NCI-H510A (cell line): ENCODE data around the gene SLC38A10.
A peak's percentile ranks its signal among the peaks of the same experiment; 100 is the strongest.

Experiments
- DNase-seq: peaks from one replicate; lab custom pipeline; 2025; lab: John Stamatoyannopoulos, UW

Gene SLC38A10

GRCh38 chr17:81298991-81299738, 4.1 kb upstream of the SLC38A10 start:
- no peak for DNase-seq

DNA sequence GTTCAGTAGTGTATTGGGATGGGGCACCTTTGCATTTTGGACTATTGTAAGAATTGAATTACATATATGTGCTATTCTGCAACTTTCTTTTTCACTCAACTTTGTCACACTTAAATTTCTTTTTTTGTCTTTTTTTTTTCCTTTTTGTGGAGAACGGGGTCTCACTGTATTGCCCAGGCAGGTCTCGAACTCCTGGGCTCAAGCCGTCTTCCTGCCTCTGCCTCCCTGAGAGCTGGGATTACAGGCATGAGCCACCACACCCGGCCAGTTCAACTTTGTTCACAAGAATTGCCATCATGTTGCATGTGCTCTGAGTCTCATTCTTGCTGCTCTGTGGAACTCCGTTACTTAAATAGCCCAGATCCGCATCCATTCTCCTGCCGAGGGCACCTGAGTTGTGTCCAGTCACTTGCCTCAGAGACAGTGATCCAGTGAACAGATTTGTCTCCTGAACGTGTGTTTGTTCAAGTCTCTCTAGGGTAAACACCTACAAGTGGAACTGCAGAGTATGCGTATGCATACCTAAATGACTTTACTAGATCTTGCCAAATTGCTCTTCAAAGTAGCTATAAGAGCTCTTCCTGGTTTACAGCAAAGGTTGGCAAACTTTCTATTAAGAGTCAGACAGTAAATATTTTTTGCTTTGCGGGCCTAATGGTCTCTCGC, 3.4 kb upstream of the SLC38A10 start:
- DNase-seq = no peak

DNA sequence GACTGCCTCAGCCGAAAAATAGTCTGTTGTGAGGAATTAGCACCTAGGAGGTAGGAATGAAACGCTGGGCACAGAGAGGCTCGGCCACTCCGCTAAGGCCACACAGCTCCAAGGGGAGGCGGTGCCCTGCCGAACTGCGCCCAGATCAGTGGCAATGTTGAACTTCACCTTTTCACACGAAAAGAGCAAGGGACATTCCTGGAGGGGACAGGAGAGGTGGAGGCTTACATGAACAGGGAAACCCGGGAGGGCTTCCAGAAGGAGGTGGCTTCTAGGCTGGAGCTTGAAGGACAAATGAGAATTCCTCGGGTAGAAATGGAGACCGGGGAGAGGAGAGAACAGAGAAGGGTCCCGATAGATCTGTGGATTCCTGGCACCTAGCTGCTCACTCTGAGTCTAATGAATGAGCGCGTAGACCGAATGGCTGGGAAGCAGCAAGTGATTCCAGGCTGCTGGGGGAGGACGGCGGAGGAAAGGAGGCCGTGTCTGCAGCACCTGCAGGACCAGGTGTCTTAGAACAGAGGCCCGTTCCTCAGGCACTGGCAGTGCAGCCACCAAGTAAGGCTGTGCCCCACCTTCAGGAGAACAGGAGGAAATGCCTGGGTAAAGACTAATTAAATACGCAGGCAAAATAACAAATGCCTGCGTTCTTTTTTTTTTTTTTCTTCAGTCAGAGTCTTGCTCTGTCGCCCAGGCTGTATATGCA, 722 bp upstream of the SLC38A10 start:
- DNase-seq = peak; percentile 50

DNA sequence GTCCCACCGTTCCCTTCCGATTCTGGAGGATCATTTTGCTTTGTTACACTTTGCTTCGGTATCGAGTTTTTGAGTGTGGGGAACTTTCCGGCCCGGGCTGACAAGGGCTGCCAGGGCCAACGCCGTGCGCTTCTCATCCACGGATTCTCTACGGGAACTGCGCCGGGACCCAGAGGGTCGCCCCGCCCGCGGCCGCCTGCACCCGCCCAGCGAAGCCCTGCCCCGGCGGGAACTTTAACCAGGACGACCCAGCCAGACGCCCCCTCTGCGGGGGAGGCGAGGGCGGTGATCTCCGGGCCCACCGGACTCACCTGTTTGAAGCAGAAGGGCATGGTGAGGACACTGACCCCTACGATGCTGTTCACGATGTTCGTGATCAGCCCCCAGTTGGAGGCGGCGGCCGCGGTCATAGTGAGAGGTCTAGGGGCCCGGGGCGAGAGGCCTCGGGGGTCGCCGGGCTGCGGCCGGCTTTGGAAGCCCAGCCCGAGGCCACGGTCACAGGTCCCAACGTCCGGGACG, 536 bp downstream of the SLC38A10 start:
- DNase-seq = no peak

DNA sequence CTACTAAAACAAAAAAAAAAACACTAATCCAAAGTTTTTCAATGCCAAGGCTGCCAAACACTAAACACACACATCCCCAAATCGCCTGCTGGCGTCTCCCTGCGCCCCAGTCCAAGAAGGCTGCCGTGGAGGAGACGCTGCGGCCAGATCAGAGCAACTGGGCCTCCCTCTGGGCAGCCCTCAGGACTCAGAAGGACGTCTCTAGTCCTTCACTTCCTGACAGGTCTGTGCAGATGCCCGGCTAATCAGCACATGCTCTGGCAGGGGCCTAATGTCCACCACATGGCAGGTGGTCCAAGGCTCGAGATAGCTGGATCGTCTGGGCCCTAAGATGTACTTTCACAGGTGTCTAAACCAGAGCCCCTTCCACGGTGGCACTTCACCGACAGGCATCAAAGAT, 2.7 kb downstream of the SLC38A10 start:
- DNase-seq = no peak

- peak; percentile 43 for DNase-seq
These were observed 3.4 kb downstream of the SLC38A10 start for GRCh38 chr17:81291662-81292061.

DNA sequence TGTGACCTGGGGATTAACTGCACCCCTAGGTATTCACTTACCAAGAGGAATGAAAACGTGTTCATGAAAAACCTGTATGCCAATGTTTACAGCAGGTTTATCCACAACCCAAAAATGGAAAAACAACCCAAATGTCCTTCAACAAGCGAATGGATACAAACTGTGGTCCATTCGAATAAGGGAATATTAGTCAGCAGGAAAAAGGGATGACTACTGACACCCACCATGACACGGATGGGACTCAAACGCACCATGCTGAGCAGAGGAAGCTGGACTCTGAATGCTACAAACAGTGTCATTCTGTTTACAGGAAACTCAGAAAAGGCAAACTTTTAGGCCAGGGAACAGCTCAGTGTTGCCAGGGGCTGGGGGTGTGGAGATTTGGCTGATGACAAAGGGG, 4.9 kb downstream of the SLC38A10 start:
- DNase-seq = no peak

GRCh38 chr17:81289627-81290026, 5.5 kb downstream of the SLC38A10 start:
- no peak for DNase-seq

DNA sequence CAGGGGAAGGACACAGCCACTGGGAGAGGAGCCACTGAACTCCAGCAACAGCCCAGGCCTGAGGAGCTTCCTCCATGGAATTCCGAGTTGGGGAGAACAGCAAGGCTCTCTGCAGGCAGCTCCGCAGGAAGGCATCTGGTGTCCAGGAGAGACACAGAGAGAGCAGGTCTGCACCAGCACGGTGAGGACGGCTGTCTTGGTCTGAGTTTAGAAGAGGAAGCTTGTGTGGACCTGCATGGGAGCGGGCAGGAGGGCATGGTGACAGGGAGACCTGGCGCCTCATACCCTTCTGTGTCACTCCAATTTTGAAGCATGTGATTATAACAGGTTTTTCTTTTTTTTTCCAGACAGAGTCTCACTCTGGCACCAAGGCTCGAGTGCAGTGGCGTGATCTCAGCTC, 6.4 kb downstream of the SLC38A10 start:
- no peak for DNase-seq

DNA sequence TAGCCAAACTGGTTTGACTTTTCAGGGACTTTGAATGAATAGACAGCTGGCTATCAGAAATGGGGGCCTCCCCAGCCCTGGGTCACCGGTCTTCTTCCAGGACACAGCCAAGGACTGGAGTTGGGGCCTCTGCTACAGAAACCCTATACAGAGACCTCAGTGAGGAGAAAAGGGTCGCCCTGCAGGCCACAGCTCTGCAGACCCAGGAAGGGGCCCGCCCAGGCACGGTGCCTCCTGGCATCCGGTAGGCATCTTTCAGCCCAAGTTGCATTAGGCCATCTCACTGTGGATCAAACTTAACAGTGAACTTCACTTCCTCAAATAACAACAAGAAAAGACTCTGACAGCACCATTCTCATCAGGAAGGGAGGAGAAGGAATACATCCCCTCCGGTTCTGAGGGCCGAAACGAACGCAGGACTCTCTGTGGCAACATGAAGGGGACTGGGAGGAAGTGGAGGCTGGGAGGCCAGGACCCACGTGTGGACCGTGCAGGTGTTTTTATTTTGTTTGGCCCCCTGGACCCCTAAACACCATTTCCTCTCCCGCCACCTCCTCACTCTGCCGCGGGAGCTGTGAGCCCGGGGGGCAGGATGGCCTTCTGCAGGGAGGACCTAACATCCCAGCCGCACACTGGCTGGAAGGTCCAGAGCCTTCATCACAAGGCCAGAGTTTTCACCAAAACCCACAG, 7.2 kb downstream of the SLC38A10 start:
- no peak for DNase-seq

DNA sequence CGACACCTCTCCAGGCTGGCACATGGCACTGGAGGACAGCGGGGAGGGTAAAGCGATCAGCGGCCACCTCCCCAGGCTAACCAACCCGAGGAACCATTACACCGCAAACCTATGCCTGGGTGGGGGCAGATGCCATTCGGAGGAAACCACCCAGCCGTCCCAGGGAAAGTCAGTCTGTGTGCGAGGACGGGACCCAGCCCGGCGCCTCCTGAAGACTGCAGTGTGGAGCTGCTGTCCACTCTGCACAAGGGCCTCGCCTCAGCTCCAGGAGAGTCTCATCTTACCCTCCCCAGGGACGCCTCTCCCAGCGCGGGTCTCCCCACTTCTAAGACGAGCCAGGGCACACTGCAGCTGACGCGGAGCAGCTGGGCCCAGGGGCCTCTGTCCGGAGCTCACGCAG, 8.0 kb downstream of the SLC38A10 start:
- no peak for DNase-seq

DNA sequence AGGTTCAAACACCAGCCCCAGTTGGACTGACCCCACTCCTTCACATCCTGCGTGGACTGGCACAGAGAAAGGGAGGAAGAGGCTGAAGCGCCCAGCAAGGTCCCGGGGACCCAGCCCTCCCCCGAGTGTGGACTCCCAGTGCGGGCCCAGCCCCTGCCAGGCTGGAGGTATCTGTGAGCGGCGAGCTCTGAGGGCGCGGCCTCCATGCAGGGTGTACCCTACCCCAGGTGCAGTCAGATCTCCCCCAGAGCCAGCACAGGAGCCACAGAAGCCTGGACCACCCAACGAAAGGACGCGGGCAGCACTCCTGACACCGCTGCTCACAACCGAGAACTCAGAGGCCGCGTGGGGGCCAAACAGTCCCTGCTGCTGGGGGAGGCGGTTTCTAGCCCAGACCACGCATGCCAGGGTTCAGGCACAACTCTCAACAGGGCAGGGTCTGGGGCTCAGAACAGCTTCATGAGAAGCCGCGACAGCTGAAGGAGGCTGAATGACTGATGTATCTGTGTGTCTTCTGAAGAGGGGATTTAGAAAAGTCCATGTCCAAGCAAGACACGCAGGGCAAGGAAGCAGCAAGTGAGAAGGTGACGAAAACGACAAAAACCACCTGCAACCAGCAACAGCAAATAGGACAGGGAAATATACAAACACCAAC, 8.5 kb downstream of the SLC38A10 start:
- DNase-seq = no peak

DNA sequence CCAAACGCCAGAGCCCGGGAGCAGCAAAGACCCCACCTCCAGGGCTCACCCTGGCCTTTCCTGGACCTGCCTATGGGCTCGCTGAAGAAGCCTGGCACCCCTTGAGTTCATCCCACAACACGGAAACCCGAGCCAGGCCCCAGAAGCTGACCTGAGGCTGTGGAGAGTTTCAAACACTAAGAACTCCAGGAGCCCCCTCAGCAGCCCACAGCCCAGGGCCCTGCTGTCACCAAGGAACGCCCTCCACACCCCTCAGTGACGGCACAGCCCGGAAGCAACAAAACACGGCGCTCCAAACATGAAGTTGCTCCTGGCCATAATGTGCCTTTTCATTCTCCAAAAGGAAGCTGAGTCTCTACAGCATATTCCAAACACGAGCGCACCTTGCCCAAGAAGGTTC, 9.2 kb downstream of the SLC38A10 start:
- DNase-seq = no peak

- no peak for DNase-seq
These were observed 9.8 kb downstream of the SLC38A10 start for GRCh38 chr17:81285179-81285878.

DNA sequence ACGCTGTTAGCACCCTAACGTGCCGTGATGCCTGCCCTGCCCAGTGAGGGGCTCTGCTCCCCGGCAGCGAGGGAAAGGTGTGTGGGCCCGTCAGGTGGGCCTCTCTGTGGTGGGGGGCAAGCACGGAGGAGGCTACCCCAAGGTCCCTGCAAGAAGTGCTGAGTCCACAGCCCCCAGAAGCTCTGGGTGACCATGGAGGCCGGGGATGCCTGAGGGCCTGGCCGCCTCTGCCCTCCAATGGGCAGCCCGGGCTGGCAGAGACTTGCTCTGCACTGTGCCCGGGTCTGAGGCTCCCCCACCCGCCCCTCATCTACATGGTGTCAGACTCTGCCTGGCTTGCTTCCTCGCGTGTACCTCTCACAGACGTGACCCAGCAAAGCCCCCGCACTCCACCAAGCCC, 12.2 kb downstream of the SLC38A10 start:
- no peak for DNase-seq

- no peak for DNase-seq
These were observed 13.0 kb downstream of the SLC38A10 start for GRCh38 chr17:81282141-81282540.

DNA sequence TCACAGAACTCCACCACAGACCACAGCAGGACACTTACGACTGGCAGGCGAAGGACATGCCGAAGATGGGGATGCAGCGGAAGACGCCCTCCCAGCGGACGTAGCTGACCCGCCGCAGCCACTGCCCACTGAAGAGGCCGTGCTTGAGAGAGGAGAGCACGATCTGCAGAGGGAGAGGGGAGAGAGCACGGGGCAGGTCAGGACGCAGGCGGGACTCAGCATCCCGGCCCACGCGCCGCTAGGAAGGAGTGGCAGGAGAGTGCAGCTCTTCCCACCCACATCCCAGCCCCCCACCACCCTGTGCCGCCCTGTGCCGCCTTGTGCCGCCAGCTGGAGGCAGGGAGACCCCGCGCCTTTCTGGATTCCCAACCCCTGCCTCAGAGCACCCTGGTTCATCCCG, 14.5 kb downstream of the SLC38A10 start:
- no peak for DNase-seq

- DNase-seq = no peak
These were observed 15.5 kb downstream of the SLC38A10 start for GRCh38 chr17:81279278-81280275.

DNA sequence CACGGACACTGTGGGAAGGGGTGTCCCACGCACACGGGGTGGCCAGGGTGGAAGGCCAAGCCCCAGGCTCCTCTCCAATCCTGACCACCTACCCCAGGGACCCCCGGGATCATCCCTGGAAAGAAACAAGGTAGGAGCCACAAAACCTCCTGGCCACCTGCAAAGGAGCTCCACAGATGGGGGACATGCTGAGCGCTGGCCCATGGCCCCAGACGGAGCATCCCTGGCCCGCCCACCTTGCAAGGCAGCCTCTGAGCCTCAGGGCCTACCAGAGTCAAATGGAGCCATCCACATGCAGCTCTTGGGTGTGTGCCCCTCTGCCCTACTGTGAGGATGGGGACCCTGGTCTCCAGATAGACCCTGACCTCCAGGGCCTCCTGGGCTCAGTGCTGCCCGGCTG, 16.3 kb downstream of the SLC38A10 start:
- no peak for DNase-seq
